GM21381 (cell line): Measurements from ENCODE around the gene SLC25A22.

Experiments
- ATAC-seq: cut with Tn5 transposase; IDR thresholded peaks from one replicate; pipeline ENCODE4 v1.9.1; 2021; ENCODE audit warnings: mild to moderate bottlenecking, moderate library complexity; ENCODE audit not compliant: unreplicated experiment

Gene SLC25A22

DNA sequence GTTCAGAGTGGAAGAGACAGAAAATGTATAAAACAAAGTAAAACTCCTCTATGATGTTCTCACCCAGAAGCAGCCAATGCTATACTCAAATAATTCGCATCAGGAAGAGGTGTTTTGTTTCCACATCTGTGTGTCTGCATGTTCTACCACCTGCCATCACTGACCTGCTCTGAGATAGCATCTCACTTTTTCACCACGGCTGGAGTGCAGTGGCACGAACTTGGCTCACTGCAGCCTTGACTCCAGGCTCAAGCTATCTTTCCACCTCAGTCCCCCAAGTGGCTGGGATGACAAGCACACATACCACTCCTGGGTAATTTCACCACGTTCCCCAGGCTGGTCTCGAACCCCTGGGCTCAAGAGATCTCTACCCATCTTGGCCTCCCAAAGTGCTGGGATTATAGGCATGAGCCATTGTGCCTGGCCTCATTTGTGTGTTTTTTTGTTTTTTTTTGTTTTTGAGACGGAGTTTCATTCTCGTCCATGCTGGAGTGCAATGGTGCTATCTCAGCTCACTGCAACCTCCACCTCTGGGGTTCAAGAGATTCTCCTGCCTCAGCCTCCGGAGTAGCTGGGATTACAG is 36.5 kb downstream of the SLC25A22 start:
- ATAC-seq, result no peak

DNA sequence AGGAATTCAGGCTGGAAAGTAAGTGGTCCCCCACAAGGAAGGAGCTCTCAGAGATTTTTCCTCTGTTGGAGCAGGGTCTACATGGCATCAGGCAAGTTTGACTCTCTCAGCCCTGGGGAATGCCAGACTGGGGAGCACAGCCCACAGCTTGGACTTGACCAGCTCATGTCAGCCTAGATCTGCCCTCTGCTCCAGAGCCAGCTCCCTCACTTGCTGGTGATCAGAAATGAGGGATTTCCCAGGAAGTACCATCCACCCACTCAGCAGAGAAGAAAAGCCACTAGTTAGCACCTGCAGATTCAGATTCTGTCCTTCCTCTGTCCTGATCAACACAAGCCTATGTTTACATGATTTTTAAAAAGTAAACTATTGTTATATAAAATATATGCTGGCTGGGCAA is 37.8 kb downstream of the SLC25A22 start:
- no peak for ATAC-seq

DNA sequence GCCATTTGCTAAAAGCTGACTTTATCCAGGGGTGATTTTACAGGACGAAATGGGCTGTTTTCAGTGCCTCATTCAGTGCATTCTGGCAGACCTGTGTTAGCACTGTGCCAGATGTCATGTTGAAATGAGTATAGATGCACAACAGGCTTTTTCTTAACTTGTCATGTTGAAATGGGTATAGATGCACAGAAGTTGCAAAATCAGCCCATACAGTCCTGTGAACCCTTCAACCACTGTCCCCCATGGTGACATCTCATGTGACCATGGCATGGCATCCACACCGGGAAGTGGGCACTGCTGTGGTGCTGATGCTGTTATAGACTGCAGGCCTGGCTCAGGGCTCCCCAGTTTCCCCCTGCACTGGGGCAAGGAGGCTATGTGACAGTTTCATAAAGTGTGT is 48.4 kb downstream of the SLC25A22 start:
- ATAC-seq, result no peak

DNA sequence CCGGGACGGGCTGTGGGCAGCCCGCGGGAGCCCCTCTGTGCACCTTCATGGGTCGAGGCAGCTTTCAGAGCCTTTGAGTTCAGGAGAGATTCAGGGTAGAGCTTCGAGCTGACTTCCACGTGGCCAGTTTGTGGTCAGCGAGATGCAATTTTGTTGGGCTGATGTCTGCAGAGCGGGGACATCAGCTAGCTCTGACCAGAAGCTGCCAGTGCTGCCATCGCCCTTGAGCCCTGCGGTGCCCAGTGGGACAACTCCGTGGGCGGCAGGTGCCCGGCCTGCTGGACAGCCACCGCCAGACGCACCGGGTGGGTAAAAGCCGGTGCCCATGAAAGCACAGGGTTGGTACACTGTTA is 50.1 kb downstream of the SLC25A22 start:
- ATAC-seq, result peak; percentile 16

DNA sequence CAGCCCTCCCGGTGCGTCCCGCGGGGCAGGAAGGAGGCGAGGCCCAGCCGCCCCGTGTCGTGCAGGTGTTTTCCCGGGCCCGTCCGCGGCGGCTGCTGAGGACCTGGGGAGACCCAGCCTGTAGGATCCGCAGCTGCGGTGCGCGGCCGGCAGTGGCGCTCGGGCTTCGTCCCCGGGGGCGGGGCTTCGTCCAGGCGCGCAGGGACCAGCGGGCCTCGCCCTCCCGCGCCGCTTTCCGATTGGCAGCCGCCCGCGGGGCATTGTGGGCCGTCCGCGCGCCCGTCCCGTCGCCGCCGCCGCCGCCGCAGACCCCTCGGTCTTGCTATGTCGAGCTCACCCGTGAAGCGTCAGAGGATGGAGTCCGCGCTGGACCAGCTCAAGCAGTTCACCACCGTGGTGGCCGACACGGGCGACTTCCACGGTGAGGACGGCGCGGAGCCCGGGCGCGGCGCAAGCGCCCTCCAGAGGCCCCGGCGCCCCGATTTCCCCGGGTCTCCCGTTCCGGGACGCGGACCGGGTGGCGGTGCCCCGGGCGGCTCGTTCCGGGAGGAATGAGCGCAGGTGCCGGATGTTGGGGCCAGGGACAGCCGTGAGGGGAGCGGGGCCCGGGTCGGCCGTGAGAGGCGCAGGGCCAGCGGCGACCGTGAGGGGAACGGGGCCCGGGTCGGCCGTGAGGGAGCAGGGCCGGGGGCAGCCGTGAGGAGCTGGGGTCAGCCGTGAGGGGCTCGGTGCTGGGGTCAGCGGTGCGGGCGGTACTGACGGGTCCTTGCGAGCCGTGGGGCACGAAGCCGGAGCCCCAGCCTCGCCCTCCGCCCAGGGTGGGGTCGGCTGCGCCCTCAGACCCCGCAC is 50.7 kb downstream of the SLC25A22 start, which contains the start of gene TALDO1:
Gene TALDO1 (plus strand): TSS at position 307 of the 849 bp plus-strand sequence. CDS start 18 bp downstream, at position 325.
- peak; percentile 90 for ATAC-seq

DNA sequence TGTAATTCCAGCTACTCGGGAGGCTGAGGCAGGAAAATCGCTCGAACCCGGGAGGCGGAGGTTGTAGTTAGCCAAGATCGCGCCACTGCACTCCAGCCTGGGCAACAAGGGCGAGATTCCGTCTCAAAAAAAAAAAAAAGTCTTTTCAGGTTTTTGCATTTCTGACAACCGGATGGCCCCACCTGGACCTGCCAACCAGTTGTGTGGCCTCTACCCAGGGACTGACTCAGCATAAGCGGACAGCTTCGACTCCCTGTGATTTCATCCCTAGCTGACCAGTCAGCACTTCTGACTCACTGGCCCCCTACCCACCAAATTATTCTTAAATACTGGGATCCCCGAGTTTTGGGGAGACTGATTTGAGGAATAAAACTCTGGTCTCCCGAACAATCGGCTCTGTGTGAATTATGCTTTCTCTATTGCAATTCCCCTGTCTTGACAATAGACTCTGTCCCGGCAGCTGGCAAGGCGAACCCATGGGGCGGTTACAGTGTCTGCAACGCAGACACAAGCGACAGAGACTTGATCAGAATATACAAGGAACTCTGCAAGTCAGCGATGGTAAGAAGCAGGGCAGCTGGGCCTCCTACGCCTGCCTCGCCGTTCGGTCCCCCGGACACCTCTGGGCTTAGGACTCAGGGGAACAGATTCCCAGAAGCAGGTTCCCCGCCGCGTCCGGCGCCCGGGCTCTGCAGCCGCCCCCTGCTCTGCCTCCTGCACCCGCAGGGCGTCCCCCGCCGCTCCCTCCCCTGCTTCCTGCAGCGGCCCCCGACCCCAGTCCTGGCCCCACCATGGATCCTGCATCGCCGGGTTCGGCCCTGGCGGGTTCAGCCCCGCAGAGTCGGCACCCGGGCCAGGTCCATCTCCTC is 51.6 kb downstream of the SLC25A22 start:
- peak; percentile 14 for ATAC-seq

DNA sequence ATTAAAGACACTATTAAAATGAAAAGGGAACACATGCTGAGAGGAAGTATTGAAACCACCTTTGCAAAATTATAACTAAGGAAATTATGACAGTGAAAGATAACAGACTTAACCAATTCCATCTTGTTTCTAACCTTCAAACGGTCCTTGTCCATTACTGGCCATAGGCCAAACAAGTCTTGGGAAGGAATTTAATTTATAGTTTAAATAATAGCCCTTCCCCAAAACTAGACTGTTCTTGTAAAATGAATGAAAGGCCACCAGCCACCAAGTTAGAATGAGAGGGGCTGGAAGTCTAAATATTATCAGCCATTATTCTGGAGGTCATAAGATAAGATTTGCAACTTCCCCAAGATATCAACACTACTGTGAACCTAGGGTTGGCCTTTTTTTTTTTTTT is 52.7 kb downstream of the SLC25A22 start:
- no peak for ATAC-seq

DNA sequence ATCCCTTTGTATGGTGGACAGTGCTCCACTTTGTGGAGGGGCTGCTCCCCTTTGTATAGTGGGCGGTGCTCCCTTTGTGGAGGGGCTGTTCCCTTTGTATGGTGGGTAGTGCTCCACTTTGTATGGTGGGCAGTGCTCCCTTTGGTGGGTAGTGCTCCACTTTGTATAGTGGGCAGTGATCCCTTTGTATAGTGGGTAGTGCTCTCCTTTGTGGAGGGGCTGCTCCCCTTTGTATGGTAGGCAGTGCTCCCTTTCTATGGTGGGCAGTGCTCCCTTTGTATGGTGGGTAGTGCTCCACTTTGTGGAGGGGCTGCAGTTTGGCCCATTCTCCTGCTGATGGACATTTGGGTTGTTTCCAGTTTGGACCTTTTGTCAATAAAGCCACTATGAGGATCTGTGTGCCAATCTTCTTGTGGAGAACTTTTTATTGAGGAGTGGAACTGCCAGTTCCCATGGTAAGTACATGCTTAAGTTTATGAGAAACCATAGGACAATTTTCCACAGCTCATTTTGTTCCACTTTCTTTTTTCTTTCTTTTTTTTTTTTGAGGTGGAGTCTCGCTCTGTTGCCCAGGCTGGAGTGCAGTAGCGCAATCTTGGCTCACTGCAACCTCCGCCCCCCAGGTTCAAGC is 55.4 kb downstream of the SLC25A22 start:
- no peak for ATAC-seq

DNA sequence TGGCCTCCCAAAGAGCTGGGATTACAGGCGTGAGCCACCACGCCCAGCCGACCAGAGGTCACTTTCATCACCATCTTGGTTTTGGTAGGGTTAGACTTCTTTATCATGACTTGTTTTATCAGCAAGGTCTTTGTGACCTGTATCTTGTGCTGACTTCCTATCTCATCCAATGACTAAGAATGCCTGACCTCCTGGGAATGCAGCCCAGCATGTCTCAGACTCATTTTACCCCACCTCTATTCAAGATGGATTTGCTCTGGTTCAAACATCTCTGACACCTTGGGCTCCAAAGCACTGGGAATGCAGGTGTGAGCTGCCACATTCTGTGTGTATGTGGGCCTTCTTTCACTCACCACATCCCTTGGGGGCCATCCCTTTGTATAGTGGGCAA is 55.9 kb downstream of the SLC25A22 start:
- no peak for ATAC-seq
